HL-60 (cell line): ENCODE measurements around the gene TMEM19.

Source experiments
- CTCF ChIP-seq: IDR thresholded peaks from one replicate; pipeline ENCODE4 v1.5.1; 2011; ENCODE audit warnings: low read length, control low read depth, inconsistent platforms; ENCODE audit not compliant: insufficient read depth
- POLR2AphosphoS5 ChIP-seq: IDR thresholded peaks from 2 replicates; pipeline ENCODE4 v1.6.1; 2012; ENCODE audit warnings: low read depth
- REST ChIP-seq: IDR thresholded peaks from 2 replicates; pipeline ENCODE4 v1.6.1; 2012; ENCODE audit warnings: low read depth; ENCODE audit not compliant: insufficient replicate concordance

GRCh38 chr12:71663561-71664410 lies 22.1 kb upstream of the TMEM19 start, which contains the start of the genes THAP2 and ZFC3H1:
- TF ChIP-seq CTCF: no peak
- peak; percentile 55 for TF ChIP-seq REST
- peak; percentile 85 for TF ChIP-seq POLR2AphosphoS5
